ENCODE data around the gene CFL2. TPM values are rescaled to one million over a fixed set of nuclear protein-coding genes. Genes with fewer than 3 reads are reported as not detected.

The CFL2 gene
- total RNA-seq, 1 experiment from 2014 or later: 41.9 TPM

DNA sequence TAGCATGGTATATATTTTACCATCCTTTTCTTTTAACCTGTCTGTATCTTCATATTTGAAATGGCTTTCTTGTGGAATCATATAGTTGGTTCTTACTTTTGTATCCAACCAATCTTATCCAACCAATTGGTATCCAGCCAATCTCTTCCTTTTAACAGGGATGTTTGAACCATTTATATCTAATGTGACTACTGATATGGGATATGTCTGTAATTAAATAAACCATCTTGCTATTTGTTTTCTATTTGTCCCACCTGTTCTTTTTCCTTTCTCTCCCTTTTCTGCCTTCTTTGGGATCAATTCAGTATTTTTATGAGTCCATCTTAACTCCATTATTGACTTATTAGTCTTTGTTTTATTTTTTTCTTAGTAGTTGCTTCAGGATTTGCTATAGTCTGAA is 53.6 kb downstream of the CFL2 start:
- Mint-ChIP-seq H3K4me1 (ENCODE audit: low read depth, unreplicated experiment) (peaks cover 11% of the 10 kb centered on the region), H3K27ac (ENCODE audit: unreplicated experiment) (no peak overlapping the region), H3K27me3 (ENCODE audit: insufficient read depth, unreplicated experiment) (no peaks in the 10 kb centered on the region), H3K9me3 (ENCODE audit: unreplicated experiment) (no peaks in the 10 kb centered on the region), H3K4me3 (ENCODE audit: unreplicated experiment) (no peak overlapping the region), H3K36me3 (ENCODE audit: insufficient read depth, unreplicated experiment) (no peaks in the 10 kb centered on the region)
- no peaks in the 10 kb centered on the region for H3K27me3 ChIP-seq (replicated peaks; ENCODE audit: control insufficient read depth, insufficient read depth, low read length)
- H3K4me3 ChIP-seq (ENCODE audit: low read depth, low read length): no peak overlapping the region
- H3K4me1 ChIP-seq: peaks cover 15% of the 10 kb centered on the region
- ChIA-PET CTCF (no interaction called here), POLR2A (no interaction called here)
- no peaks in the 10 kb centered on the region for H3K9me3 ChIP-seq
- no peak for DNase-seq
- no TSS peak for BruUV-seq (replicated peaks)
- TF ChIP-seq, protein P1, sequence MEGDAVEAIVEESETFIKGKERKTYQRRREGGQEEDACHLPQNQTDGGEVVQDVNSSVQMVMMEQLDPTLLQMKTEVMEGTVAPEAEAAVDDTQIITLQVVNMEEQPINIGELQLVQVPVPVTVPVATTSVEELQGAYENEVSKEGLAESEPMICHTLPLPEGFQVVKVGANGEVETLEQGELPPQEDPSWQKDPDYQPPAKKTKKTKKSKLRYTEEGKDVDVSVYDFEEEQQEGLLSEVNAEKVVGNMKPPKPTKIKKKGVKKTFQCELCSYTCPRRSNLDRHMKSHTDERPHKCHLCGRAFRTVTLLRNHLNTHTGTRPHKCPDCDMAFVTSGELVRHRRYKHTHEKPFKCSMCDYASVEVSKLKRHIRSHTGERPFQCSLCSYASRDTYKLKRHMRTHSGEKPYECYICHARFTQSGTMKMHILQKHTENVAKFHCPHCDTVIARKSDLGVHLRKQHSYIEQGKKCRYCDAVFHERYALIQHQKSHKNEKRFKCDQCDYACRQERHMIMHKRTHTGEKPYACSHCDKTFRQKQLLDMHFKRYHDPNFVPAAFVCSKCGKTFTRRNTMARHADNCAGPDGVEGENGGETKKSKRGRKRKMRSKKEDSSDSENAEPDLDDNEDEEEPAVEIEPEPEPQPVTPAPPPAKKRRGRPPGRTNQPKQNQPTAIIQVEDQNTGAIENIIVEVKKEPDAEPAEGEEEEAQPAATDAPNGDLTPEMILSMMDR (IDR thresholded peaks at IDR 0.05; ENCODE audit: insufficient read depth in 1 of 2, low read depth in 1 of 2, low read length in 1 of 2, severe bottlenecking in 1 of 2, unreplicated experiment in 1 of 2): no peak
- intact Hi-C loops (cut with micrococcal nuclease; ENCODE audit: unreplicated experiment): no loop called here
- H3K36me3 ChIP-seq (ENCODE audit: control insufficient read depth, insufficient read depth, low read length): no peaks in the 10 kb centered on the region

Other genes with a start within 250 kb of the CFL2 start
- gene EAPP, start 174.9 kb downstream of the CFL2 start, total RNA-seq (2022): 26.8 and 30.7 TPM in 2 replicates
- gene SNX6, start 84.4 kb downstream of the CFL2 start, total RNA-seq (2022): 105 and 106 TPM in 2 replicates
- 26.1 and 29.6 TPM in 2 replicates for gene BAZ1A, start 160.8 kb upstream of the CFL2 start, total RNA-seq (2022)

All from Caco-2 (cell line).